Skin of body (tissue), 2 donors: ENCODE measurements around the gene PHLPP1. TPM values are rescaled to one million over a fixed set of nuclear protein-coding genes. Genes with fewer than 3 reads are reported as not detected.
A peak's percentile ranks its signal among the peaks of the same experiment; 100 is the strongest.

Experiments used
- DNase-seq: peaks from one replicate; lab custom pipeline; 2025; lab: John Stamatoyannopoulos, UW
- total RNA-seq: library from RNA; depleted of rRNA; stranded (reverse); fragments of >200 nt; gene quantifications from one replicate; pipeline ENCODE4 v1.2.3, GENCODE V29; 2014

PHLPP1 gene
- total RNA-seq, 1 donor from 2014 or later, result 15.6 TPM

DNA sequence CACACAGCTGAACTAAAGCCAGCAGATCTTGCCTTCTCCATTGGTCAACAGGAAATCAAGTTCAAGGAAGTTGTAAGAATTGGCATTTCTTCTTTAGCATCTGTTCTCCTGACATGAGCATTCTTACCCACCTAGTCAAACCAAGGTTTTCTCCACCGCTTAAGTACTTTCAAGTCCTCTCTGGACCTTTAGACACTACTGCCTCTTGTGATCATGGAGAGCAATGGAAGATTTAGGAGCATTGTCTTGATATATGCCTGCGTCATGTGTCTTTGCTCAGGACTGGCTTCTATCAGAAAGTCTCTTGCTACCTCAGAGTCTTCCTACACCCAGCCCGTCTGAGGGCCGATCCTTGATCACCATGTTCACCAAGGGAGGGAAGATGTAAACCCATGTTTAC is 262.2 kb downstream of the PHLPP1 start:
- DNase-seq, result no peak

DNA sequence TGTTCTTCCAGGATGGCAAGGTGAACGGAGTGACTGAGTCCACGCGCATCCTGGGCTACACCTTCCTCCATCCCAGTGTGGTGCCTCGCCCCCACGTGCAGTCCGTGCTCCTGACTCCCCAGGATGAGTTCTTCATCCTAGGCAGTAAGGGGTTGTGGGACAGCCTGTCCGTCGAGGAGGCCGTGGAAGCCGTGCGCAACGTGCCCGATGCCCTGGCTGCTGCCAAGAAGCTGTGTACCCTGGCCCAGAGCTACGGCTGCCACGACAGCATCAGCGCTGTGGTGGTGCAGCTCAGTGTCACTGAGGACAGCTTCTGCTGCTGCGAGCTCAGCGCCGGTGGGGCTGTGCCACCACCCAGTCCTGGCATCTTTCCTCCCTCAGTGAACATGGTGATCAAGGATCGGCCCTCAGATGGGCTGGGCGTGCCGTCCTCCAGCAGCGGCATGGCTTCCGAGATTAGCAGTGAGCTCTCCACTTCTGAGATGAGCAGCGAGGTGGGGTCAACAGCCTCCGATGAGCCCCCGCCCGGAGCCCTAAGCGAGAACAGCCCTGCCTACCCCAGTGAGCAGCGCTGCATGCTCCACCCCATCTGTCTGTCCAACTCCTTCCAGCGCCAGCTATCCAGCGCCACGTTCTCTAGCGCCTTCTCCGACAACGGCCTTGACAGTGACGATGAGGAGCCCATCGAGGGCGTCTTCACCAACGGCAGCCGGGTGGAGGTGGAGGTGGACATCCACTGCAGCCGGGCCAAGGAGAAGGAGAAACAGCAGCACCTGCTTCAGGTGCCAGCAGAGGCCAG is 263.1 kb downstream of the PHLPP1 start:
- no peak for DNase-seq

DNA sequence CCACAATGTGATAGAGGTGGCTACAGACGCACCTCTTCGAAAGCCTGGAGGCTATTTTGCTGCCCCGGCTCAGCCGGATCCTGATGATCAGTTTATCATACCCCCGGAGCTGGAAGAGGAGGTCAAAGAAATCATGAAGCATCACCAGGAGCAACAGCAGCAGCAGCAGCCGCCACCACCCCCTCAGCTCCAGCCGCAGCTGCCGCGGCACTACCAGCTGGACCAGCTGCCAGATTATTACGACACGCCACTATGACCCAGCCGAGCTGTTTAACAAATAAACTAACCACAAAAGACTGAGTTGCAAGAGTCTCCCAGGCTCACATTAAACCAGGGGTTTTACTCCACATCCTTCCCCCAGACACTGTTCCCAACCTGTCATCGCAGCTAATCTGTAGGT is 263.8 kb downstream of the PHLPP1 start:
- no peak for DNase-seq

DNA sequence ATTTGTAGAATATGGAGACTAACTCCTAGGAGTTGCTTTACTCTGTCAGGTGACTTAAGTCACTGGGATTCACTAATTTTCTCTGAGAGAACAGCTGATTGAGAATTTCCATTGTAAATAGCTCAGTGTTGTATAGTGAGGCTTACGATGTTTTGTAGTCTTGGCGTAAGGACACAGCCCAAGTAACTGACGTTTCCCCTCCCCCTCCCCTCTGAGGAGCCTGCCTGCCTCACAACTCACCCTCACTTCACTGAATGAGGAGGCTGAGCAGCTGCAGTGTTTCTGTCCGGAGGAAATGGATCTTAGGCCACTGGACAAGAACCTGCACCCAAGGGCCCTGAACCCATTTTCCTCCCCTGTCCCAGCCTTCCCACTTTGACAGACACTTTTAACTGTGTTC is 264.6 kb downstream of the PHLPP1 start:
- DNase-seq, result no peak

DNA sequence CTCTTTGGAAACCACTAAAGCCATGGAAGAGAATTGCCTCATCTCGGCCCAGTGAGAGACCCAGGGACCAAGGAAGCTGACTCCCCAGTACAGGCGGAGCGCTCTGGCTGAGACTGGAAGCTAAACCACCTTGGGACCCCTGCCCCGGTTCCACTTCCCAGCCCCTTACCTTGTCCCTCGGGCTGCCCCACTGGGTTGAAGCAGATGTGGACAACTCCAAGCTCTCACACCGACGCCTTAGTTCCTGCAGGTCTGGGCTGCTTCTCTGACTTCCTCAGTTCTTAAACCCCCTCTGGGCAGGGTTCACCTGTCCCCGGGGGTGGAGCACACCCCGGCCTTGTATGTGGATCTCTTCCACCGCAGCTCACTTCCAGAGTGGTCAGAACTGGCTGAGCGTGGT is 266.2 kb downstream of the PHLPP1 start:
- DNase-seq, result no peak

DNA sequence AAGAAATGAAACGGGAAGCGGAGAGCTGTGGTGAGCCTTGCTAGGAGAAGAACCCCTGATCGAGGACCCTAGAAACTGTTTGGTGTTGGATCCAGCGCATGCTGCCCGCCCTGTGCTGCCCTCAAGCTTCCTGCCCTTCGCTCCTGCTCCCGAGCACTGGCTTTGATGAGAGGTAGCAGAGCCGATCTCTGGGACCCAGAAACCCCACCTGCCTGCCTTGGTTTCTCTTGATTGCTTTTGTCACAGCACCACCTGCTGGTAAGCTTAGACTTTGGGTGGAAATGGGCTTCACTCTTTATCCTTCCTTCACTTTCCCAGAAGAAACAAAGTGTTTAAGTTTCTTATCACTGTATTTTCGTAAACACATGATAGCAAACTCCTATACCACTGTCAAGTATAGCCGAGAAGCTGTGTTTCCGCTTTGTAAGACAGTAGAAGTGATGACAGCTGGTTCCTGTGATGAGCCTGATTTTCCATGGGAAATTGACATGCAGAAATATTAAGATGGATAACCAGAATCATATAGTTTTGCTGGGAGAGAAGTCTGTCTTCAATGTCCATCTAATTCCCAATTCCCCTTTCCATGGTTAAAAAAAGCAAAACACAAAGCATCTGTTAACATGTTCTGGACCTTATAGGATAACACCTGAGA is 267.4 kb downstream of the PHLPP1 start:
- DNase-seq, result peak; percentile 30

DNA sequence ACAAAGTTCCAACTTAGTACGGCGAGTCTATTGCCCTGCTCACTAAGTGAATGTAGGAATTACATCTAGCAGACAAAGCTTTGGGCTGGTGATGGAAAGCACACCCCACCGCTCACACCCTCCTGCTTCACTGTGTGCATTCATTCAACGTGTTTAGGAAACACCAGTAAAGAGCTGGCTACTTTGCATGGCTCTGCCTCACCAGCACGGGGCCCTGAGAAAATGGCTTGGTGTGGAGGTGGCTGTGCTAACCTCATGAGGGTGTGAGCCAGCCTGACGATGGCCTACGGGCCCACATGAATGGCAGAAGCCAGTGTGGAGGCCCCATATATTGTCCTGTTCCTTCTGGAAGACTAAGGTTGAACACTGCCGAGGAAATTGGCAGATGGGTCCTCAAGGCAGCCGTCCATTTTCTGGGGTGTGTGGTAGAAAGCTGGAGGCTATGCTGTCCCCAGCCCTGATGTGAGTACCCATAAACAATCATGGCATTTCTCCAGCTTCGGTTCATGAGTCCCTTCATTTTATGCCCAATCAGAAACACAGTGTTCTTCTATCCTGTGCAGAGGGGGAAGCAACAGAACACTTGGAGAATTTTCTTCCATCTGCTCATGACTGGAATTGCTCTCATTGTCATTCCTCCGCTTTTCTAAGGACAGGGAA is 269.4 kb downstream of the PHLPP1 start:
- no peak for DNase-seq

DNA sequence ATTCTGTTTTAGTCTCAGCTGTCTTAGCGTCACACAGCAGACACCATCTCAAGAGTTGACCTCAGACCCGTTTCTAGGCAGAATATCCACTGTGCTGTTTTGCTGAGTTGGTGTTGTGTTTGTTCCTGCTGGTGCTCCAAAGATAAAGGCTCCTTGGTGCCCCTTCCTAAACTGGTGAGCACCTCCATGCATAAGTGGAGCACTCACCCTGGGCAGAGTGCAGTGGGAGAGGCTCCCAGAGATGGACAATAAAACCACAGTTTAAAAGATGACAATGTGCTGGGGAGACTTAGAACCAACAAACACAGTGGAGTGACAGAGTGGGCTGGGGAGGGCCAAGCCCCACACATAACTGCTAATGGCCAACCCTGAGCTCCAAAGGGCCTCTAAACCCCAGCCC is 271.1 kb downstream of the PHLPP1 start:
- no peak for DNase-seq

DNA sequence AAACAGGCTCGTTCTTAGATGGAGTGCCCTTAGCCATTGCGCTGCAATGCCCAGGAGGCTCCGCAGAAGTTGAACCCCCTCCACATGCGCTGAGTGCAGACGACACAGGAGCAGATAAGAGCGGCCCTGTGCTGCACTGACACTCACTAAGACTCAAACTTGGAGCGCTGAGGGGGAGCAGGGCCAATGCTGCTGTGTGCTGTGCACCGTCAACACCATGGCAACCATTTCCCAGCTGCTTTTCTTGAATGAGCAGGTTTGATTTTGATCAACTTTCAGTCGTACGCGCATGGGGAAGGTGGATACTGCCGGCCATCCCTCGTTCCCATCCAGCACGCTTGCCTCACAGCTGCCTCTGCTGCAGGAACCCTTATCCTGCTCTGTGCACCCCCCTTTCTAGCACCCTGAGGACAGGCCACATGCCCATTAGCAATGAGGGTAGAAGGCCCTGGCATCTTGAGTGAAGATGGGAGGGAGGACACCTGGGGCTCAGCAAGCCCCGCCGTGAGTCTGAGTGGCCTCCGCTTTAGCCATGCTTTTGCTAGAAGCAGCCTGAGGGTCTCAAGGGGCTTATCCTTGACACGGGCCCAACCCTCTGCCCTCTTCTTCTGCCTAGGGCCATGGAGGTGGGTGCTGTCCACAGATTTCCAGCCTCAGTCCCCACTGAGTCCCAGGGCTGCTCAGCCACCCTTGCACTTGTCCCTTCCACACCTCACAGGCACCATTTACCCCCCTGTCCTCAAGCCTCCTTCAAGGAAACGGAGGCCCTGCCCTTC is 271.9 kb downstream of the PHLPP1 start:
- no peak for DNase-seq

DNA sequence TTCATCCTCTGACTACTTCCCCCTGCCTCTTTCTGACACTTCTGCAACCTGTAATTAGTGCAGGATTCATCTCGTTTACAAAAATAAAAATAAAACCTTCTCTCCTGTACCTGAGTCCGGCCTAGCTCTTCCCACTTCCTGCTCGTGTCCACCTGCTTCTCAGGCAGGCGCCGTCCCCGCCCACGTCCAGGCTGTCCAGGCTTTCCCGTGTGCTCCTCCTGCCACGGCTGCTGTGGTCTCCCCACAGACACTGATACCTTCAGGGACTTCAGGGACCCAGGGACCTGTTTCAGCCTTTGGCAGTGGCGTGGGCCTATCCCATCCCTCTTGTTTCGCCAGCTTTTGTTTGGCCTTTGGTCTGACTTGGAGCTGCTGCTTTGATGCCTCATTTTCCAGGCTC is 272.5 kb downstream of the PHLPP1 start:
- DNase-seq, result no peak

DNA sequence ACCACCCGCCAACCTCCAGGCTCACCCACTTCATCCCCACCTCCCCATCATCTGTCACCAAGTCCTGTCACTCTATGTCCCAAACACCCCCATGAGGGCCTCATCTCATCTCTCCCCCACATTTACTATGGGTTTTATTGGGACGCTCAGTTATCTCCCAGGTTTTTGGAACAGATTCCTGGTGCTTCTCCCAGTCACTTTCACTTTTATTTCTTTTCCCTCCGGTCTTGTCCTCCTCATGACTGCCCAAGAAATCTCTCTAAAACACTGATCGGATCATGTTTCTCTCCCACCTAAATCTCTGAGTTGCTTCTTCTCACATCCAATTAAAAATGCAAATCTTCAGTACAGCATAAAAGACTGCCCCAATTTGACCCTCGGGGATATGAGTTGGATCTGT is 273.1 kb downstream of the PHLPP1 start:
- no peak for DNase-seq

DNA sequence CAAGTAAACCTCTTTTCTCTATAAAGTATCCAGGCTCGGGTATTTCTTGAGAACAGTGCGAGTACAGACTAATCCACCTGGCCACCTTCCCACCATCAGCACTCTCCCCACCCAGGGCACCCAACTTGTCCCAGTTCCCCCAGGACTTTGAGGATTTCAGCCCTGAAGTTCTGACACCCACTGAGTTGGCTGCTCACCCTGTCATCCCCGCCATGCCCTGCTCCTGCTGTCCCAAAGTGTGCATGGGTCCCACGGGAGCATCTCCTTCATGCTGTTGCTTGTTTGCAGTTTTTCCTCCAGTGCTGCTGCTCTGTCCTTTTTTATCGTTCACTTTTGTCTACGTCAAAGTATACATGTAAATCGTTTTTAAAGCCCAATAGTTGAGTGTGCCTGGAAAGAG is 273.9 kb downstream of the PHLPP1 start:
- no peak for DNase-seq

DNA sequence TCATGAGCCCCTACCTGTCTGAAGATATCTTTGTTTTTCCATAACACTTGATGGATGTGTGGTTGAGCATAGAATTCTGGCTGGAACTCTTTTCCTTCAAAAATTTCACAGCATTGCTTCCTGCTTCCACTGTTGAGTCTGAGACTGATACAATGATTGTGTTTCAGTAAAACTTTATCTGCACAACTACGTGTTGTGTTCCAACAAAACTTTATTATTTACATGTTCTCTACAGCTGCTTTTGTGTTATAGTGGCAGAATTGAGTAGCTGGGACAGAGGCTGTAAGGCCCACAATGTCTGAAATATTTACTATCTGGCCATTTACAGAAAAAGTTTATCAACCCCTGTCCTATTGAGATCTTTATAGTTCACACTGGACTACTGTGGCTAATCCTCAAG is 275.3 kb downstream of the PHLPP1 start:
- DNase-seq, result no peak

DNA sequence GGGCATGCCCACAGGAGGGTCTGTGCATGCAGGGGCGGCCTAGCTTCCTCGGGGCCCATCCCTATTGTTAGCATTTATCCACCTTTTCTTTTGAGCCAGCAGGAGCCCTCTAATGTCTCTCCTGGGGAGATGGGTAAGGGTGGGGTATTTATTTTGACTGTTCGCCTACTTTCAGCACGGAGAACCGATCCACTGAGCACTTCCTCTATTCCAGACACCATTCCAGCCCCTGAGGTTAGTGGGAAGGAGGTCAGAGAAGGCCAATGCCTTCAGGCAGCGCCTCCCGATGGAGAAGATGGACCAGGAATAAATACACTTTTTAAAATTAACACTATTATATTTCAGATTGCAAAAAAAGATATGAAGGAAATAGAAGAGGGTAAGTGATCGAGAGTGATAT is 276.0 kb downstream of the PHLPP1 start:
- no peak for DNase-seq

DNA sequence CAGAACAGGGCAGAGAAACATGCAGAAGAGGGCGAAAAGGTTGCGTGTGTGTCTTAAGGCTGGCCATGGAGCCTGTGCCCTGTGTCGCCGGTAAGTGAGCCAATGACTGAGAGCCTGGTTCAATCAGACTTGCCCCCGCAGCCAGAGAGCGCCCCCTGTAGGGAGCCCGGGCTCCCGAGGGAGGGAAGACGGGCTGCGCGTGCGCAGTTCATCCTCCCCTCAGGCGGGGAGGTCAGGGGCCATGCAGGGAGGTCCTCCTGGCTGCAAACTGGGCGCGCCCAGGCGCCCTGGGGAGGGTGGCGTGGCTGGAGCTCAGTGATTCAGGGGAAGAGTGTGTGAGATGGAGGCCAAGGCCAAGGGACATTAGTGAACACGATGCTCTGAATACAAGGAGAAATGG is 276.6 kb downstream of the PHLPP1 start:
- DNase-seq, result no peak

DNA sequence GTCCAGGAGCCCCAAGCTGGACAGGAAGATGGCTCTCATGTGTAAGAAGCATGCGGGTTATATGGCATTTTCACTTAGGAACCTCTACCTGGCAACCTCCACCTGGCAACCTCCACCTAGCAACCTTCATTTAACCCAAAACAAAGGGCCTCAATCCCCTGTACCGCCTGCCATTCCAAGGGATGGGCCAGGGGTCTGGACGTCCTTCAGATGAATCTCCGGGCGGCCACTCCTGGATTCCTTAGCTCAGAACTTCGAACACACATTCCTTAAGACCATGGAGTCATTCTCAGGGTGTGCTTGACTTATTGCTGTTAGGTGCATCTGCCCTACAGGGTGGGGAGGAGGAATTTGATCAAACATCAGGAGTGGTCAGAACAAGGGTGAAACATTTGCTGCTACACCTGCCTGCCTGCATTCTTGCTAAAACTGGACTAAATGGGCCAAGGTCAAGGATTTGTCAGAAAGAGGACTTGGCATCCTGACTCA is 277.6 kb downstream of the PHLPP1 start:
- DNase-seq, result no peak

DNA sequence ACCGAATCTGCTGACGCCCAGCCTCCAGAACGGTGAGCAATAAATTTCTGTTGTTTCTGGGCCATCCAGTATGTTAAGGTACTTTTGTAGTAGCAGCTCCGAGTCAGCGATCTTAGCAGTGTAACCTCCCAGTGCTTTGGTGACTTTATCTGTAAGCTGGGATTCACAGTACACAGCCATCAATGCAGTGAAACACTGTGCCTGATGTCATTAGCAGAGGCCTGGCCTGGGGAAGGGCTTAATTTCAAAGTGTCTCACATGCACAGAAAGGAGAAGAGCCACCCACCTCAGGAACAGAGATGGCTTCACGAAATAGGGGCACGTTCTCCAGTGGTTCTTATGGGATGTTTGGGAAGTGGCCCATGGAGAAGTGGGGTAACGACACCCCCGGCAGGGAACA is 281.2 kb downstream of the PHLPP1 start:
- no peak for DNase-seq

DNA sequence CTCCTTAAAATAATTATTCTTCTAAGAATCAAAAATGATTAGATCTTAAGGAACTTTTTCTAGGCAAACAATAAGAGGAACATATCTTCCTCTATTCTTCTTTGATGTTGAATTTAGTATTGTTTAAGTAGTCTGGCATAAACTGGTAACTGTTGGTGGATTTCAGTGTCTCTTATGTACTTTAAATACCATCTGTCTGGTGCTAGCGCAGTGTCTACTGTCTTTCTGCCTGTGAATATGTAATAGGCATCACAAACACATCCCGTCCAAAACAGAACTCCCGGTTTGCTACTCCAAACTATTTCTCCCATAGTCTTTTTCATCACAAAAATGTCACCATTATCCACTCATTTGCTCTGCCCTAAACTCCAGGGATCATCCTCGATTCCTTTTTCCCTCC is 281.7 kb downstream of the PHLPP1 start:
- no peak for DNase-seq

DNA sequence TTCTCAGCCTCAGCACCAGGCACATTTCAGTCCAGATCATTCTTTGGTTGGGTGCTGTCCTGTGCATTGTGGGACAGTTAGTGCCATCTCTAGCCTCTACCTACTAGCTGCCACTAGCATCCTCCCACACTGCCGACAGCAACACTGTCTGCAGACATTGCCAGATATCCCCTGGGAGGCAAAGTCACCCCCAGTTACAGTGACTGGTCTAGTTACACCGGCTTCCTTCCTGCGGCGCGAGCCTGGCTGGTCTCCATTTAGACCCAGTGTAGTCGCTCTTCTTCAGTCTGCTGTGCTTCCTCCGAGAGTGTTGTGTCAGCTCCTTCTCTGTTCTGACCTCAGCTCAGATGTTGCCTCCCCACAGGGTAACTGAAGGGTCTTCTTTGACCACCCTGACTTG is 283.1 kb downstream of the PHLPP1 start:
- no peak for DNase-seq

DNA sequence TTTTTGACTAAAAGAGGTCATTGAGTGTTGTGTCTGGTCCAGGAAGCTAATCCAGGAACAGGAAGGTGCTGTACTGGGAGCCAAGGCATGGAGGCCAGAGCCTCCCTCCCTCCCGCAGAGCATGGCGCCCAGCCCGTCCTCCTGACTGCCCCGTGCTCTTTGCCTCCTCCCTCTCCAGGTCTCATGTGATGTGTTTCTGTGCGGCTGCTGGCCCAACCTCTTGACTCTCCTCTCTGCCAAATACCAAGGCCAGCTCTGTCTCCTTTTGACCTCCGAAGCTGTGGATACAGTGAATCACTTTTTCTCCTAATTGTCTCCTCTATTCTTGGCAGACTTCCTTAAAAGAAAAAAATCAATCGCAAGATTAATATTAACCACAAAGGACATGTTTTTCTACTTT is 284.1 kb downstream of the PHLPP1 start:
- peak; percentile 12 for DNase-seq

DNA sequence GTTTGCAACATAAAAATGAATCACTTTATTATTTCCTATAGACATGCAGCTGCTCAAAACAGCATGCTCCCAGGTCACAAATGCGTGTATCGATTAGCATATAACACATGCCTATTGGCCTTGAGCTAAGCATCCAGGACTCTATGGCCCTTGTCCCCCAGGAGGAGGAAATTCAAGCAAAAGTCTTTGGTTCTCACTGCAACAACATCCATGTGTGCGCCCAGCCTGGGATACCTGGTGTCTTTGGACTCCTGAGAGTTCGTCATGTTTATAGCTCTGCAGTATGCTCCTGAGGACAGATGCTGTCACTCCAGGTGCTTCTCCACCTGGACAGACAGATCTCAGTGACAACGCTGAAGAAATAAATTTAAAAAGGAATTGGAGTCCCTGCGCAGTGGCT is 284.6 kb downstream of the PHLPP1 start:
- DNase-seq, result no peak

DNA sequence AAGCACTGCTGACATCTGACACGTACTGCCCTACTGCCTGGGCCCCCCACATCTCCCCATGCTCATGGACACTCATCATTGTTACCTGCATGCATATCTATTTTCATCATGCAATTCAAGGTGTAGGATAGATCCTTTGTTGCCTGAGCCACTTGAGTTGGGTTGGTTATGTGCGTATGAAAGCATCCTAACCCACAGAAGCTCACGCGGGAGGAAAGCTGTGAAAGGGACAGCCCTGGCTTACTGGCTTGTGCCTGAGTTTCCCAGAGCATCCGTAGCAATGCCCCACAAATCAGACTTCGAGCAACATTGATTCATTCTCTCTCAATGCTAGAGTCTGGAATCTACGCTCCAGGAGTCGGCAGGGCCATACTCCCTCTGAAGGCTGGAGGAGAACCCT is 285.5 kb downstream of the PHLPP1 start:
- DNase-seq, result no peak
